DOHH2 (cell line): Measurements from ENCODE around the gene ST3GAL5.

Experiments
- H3F3A ChIP-seq: fragments of 200-600 bp; sonication (generic), shearing (Covaris generic); 2 replicates; pipeline ENCODE4 v1.6.0; 2016; ENCODE audit warnings: antibody characterized with exemption, mild to moderate bottlenecking; ENCODE audit not compliant: control insufficient read depth, insufficient read depth
- H3K27ac ChIP-seq: fragments of 200-600 bp; sonication (generic); 2 replicates; pipeline ENCODE4 v1.5.1; 2014; ENCODE audit warnings: low read depth, mild to moderate bottlenecking, low read length, moderate library complexity
- H3K27me3 ChIP-seq: fragments of 200-600 bp; sonication (generic); 2 replicates; pipeline ENCODE4 v1.6.1; 2014; ENCODE audit warnings: mild to moderate bottlenecking, low read length, mixed read lengths; ENCODE audit not compliant: control insufficient read depth
- H3K36me3 ChIP-seq: fragments of 200-600 bp; sonication (generic); 2 replicates; pipeline ENCODE4 v1.6.1; 2014; ENCODE audit warnings: mild to moderate bottlenecking, low read length, moderate library complexity, mixed read lengths; ENCODE audit not compliant: control insufficient read depth
- H3K4me1 ChIP-seq: fragments of 200-600 bp; sonication (generic); 2 replicates; pipeline ENCODE4 v1.6.1; 2014; ENCODE audit warnings: mild to moderate bottlenecking, low read length, mixed read lengths; ENCODE audit not compliant: control insufficient read depth
- H3K4me2 ChIP-seq: fragments of 200-600 bp; sonication (generic); 2 replicates; pipeline ENCODE4 v1.6.0; 2014; ENCODE audit warnings: mild to moderate bottlenecking, low read length, moderate library complexity
- H3K4me3 ChIP-seq: fragments of 200-600 bp; sonication (generic); 2 replicates; pipeline ENCODE4 v1.5.1; 2014; ENCODE audit warnings: mild to moderate bottlenecking, low read length, mixed read lengths
- H3K79me2 ChIP-seq: fragments of 200-600 bp; sonication (generic); 2 replicates; pipeline ENCODE4 v1.6.1; 2014; ENCODE audit warnings: mild to moderate bottlenecking, low read length, mixed read lengths; ENCODE audit not compliant: control insufficient read depth
- H3K9me2 ChIP-seq: fragments of 200-600 bp; sonication (generic); replicated peaks from 2 replicates; pipeline ENCODE4 v1.6.1; 2014; ENCODE audit warnings: mild to moderate bottlenecking, low read length, mixed read lengths; ENCODE audit not compliant: control insufficient read depth
- H3K9me3 ChIP-seq: fragments of 200-600 bp; sonication (generic); 2 replicates; pipeline ENCODE4 v1.6.1; 2014; ENCODE audit warnings: antibody characterized with exemption, low read length, mixed read lengths; ENCODE audit not compliant: control insufficient read depth, insufficient read depth
- H4K20me1 ChIP-seq: fragments of 200-600 bp; sonication (generic); 2 replicates; pipeline ENCODE4 v1.6.0; 2014; ENCODE audit warnings: low read depth, mild to moderate bottlenecking, antibody characterized with exemption, low read length, moderate library complexity; ENCODE audit not compliant: control insufficient read depth, insufficient read depth
- EZH2phosphoT487 ChIP-seq: fragments of 200-600 bp; sonication (generic); IDR thresholded peaks from 2 replicates; pipeline ENCODE4 v1.6.1; 2017; ENCODE audit warnings: borderline replicate concordance, mild to moderate bottlenecking, antibody characterized with exemption, low read length, moderate library complexity, mixed read lengths
- TF ChIP-seq, protein P1 (sequence below): fragments of 200-600 bp; sonication (generic); IDR thresholded peaks from one replicate; pipeline ENCODE4 v1.5.1; 2014; ENCODE audit warnings: antibody characterized with exemption, mild to moderate bottlenecking, low read depth, low read length; ENCODE audit not compliant: poor library complexity, severe bottlenecking

Gene ST3GAL5

DNA sequence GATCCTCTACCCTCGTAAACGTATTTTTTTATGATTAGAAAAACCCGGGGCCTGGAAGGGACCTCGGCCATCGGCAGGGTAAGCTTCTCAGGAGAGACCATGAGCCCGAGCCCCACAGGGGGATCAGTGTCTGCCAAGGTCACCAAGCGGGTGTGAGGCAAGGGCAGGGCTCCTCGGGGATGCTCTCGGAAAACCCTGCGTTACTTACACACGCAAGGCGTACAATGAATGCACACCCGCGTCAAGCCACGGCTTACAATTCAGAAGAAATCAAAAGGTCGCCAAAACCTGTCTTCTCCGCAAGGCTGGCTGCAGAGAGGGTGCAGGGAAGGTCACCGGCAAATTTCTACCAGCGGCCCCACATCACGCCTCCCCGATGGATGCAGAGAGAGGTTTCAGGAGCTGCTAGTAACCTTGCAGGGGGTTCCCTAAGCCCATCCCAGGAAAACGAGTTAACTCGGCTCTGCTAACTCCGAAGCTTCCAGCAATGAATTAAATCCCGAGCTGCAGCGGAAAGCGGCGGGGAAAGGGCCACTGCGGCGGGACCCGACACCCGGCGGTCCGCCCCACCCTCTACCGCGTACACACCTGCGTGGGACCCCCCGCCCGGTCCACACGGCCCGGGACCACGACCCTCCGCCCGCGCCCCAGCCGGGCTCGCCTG lies 638 bp downstream of the ST3GAL5 start:
- H3K9me3 ChIP-seq = no peaks in the 10 kb centered on the region
- H3K4me1 ChIP-seq = peaks cover 18% of the 10 kb centered on the region
- peak overlapping the region; percentile 76 for H3K4me3 ChIP-seq
- H3K36me3 ChIP-seq = no peaks in the 10 kb centered on the region
- H3K27me3 ChIP-seq = peaks cover 40% of the 10 kb centered on the region
- H3K79me2 ChIP-seq = no peaks in the 10 kb centered on the region
- H3K9me2 ChIP-seq = no peaks in the 10 kb centered on the region
- peak; percentile 79 for TF ChIP-seq EZH2phosphoT487
- TF ChIP-seq, protein P1, sequence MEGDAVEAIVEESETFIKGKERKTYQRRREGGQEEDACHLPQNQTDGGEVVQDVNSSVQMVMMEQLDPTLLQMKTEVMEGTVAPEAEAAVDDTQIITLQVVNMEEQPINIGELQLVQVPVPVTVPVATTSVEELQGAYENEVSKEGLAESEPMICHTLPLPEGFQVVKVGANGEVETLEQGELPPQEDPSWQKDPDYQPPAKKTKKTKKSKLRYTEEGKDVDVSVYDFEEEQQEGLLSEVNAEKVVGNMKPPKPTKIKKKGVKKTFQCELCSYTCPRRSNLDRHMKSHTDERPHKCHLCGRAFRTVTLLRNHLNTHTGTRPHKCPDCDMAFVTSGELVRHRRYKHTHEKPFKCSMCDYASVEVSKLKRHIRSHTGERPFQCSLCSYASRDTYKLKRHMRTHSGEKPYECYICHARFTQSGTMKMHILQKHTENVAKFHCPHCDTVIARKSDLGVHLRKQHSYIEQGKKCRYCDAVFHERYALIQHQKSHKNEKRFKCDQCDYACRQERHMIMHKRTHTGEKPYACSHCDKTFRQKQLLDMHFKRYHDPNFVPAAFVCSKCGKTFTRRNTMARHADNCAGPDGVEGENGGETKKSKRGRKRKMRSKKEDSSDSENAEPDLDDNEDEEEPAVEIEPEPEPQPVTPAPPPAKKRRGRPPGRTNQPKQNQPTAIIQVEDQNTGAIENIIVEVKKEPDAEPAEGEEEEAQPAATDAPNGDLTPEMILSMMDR = no peak
- H3K4me2 ChIP-seq = peak overlapping the region; percentile 84
- H3F3A ChIP-seq = no peaks in the 10 kb centered on the region
- no peak overlapping the region for H3K27ac ChIP-seq
- H4K20me1 ChIP-seq = no peaks in the 10 kb centered on the region

DNA sequence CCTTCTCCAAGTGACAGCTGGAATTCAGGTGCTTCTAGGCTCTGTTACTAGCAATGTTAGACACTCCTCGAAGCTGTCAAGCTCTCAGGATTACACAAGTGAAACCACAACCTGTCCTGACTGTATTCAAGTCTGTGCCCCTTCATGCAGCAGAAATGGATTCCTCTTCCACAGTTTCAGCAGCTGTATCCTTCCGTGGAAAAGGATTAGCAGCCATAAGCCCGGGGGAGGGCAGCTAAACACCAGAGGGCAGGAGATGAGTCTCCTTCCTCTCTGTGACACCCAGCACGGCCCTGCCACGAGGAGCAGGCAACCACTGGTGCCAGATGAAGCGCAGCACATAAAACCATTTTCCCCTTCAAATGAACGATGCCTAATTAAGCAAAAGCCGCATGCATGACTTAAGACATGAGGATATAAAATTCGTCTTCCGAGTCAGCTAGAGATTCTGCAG lies 1.2 kb downstream of the ST3GAL5 start:
- no peaks in the 10 kb centered on the region for H3K79me2 ChIP-seq
- TF ChIP-seq EZH2phosphoT487 = no peak
- TF ChIP-seq, protein P1 = no peak
- peaks cover 18% of the 10 kb centered on the region for H3K4me1 ChIP-seq
- H3K27ac ChIP-seq = no peak overlapping the region
- H3F3A ChIP-seq = no peaks in the 10 kb centered on the region
- H3K4me3 ChIP-seq = peak overlapping the region; percentile 76
- H4K20me1 ChIP-seq = no peaks in the 10 kb centered on the region
- H3K4me2 ChIP-seq = peak overlapping the region; percentile 84
- H3K36me3 ChIP-seq = no peaks in the 10 kb centered on the region
- no peaks in the 10 kb centered on the region for H3K9me3 ChIP-seq
- peaks cover 40% of the 10 kb centered on the region for H3K27me3 ChIP-seq
- H3K9me2 ChIP-seq = no peaks in the 10 kb centered on the region

DNA sequence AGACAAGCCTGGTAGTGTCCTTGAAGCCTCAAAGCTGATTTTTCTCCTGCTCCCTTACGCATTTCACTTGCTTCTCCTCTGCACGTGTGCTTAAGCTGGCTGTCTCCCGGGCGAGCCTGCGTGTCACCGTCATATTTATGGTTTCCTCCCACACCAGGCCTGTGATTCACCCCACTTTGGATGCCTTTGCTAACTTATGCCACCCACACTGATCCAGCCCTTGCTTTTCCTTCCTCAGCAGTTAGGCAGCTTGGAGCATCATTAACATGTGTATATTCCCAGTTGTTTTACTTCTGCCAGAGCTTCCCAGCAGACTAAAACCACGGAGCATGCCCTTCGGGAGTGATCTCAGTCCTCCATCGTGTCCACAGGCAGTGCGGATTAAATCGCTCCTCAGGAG lies 2.2 kb downstream of the ST3GAL5 start:
- peaks cover 18% of the 10 kb centered on the region for H3K4me1 ChIP-seq
- H3K4me3 ChIP-seq = no peak overlapping the region

More for the DNA sequence above, 2.2 kb downstream of the ST3GAL5 start:
- H3K4me2 ChIP-seq = no peak overlapping the region
- H3K9me3 ChIP-seq = peaks cover 5% of the 10 kb centered on the region; the same call in 1 of the 2 replicates
- H3K9me2 ChIP-seq = no peaks in the 10 kb centered on the region
- H3K79me2 ChIP-seq = no peaks in the 10 kb centered on the region
- no peaks in the 10 kb centered on the region for H3K36me3 ChIP-seq
- H4K20me1 ChIP-seq = no peaks in the 10 kb centered on the region
- H3F3A ChIP-seq = no peaks in the 10 kb centered on the region
- H3K27ac ChIP-seq = no peak overlapping the region
- no peak for TF ChIP-seq EZH2phosphoT487
- TF ChIP-seq, protein P1 = no peak
- H3K27me3 ChIP-seq = peaks cover 36% of the 10 kb centered on the region
